Measurements from ENCODE around the gene JAKMIP1.

JAKMIP1 gene

GRCh38 chr4:5992171-5992827 lies 208.1 kb downstream of the JAKMIP1 start:
- no peak for DNase-seq (ENCODE audit: low read depth in 2 of 2)

GRCh38 chr4:5991405-5991804 lies 208.9 kb downstream of the JAKMIP1 start:
- DNase-seq (ENCODE audit: low read depth in 2 of 2) = no peak

DNA sequence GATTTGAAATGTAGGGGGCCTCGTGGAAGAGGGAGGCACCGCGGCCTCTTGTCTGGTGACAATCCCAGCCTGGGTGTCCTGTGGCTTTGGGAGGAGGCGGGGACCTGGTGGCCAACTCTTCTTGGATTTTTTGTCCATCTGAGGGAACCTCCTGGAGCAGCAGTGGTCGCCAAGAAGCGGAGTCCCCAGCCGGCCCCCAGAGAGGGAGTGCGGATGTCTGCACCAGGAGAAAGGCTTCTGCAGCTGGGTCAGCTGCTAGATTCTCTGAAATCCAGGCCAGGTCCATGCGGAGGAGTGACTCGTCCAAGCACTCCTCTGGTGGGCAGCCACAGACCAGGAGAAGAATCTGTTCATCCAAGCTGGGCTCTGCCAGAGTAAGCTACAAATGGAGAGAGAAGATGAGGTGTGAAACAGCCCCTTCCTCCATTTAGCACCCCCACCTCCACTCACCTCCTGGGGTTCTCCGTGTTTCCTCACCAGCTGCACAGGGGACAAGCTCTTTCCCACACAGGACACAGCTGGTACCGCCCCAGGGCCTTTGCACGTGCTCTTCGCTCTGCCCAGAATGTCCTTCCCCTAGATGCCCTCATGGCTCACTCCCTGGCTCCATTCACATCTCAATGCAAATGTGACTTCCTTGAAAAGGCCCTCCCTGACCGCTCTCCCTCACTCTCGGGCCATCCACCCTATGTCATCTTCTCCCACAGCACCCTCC lies 209.7 kb downstream of the JAKMIP1 start:
- no peak for DNase-seq (ENCODE audit: low read depth in 2 of 2)

- no peak for DNase-seq (ENCODE audit: low read depth in 2 of 2)
These were observed 210.8 kb downstream of the JAKMIP1 start for GRCh38 chr4:5989236-5990225.

DNA sequence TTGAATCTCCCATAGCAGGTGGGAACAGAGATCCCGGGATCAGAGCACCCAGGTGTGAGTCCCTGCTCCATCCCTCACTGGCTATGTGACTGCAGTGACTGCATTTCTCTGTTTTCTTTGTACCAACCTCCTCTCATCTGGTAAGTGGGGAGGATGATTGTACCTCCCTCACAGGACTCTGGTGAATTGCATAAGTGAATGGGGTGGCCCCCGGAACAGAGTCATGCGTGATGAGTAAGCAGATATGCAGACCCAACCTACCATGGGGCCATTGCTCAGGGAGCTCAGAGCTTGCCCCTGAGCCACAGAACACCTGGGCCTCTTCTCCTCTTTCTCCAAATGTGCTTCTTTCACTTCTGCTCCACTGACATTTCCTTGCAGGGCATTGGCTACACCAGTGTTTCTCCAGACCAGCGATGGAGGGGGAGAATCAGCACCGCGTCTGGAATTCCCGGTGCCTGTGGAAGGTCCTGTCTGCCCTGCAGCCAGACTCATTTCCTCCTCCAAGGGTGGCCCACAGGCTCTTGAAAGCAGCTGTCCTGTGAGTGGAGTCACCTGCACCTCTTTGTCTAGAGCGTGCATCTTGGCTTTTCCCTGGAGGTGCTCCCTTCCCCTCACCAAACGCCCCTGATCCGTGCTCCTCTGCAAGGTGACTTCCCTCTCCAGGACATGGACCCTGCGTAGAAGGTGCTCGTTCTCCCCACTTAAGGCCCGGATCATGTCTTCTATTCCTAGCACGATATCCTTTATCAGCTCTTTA lies 212.1 kb downstream of the JAKMIP1 start:
- DNase-seq (ENCODE audit: low read depth in 2 of 2) = no peak

GRCh38 chr4:5984843-5985242 lies 215.5 kb downstream of the JAKMIP1 start:
- DNase-seq (ENCODE audit: low read depth in 2 of 2) = no peak

DNA sequence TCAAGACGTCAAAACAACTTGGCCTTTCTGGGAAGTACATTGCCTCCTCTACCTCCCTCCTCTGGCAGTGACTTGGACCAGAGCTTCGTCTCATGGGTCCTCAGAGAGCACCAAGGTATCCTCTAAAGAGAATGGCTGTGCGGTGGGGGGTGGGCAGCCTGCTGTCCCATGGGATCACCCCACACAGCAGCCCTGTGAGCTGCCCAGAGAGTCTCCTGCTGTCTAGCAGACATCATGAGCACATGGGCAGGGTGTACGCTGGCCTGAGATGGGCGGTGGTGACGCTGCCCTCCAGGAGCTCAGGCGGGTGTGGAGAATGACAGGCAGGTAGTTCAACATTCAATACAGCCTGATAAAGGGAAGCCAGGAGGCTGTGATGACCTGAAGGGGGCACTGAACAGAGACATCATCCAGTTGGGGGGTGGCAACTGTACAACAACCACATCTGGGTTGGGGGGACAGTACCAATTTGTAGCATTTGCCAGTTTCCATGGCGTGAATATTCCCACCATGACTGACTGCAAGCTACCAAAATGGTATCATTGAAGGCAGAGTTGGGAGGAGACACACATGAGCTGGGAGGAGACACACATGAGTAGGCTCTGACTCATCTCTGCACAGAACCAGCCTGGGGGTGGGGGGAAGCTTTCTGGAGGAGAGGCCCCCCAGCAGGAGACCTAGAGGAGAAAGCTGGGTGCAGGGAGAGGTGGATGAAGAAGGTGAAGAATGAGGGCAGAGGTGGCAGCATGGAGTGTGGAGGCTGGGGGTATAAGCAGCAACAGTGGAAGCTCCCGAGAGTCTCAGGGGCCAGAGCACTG lies 218.0 kb downstream of the JAKMIP1 start:
- DNase-seq (ENCODE audit: low read depth in 2 of 2) = no peak

GRCh38 chr4:5980436-5981155 lies 219.8 kb downstream of the JAKMIP1 start:
- DNase-seq (ENCODE audit: low read depth in 2 of 2) = no peak

- DNase-seq (ENCODE audit: low read depth in 2 of 2) = no peak
These were observed 220.4 kb downstream of the JAKMIP1 start for GRCh38 chr4:5979981-5980380.

DNA sequence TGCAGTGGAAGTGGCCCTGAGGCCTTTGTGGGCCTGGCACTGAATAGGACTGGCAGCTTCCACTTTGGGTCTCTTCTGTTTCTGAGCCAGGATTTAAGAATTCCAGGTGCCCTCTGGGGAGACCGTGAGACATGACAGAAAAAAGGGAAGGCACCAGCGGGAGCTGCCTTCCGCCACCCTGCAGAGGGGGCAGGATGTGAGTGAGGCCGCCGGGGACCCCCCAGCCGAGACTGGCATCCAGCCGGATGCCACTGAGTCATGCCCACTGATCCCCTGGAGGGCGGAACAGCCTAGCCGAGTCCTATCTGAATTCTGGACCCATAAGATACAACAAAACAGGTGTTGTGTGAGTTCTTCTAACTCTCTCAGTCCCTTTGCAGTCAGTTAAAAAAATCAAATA lies 223.4 kb downstream of the JAKMIP1 start:
- no peak for DNase-seq (ENCODE audit: low read depth in 2 of 2)

DNA sequence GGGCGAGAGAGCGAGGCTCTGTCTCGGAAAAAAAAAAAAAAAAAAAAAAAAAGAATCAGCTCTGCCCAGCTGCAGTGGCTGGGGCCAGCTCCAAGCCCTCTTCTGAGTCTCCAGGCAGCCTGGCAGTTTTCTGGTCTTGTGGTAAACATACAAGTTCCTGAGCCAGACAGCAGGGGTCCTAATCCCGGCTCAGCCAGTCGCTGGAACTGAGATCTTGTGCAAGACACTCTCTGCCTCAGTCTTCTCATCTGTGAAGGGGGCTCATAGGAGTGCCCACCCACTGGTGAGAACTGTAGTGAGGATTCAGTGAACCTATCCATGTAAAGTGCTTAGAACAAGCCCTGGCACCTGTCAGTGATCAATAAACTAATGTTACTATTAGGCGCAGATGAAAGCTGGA lies 223.9 kb downstream of the JAKMIP1 start:
- no peak for DNase-seq (ENCODE audit: low read depth in 2 of 2)
